CD14-positive monocyte (primary cell): ENCODE results near the gene GATAD2A. TPM values are rescaled to one million over a fixed set of nuclear protein-coding genes. Genes with fewer than 3 reads are reported as not detected.

Experiments used
- DNase-seq, 3 donors: peaks; one replicate each; pipeline ENCODE4 v3.0.0-alpha.2; 2011 to 2022
- H2AFZ ChIP-seq: 2 replicates; pipeline ENCODE4 v1.6.0; 2012; ENCODE audit warnings: mild to moderate bottlenecking, low read depth, low read length, inconsistent platforms; ENCODE audit not compliant: insufficient read depth, poor library complexity, severe bottlenecking
- H3K27ac ChIP-seq, 2 donors: 1 replicate in 1 of 2; 2 replicates in 1 of 2; pipeline ENCODE4 v1.5.1; 2012 to 2013; ENCODE audit warnings: low read length in 2 of 2, control low read depth in 1 of 2, inconsistent platforms in 1 of 2, low read depth in 1 of 2, mild to moderate bottlenecking in 1 of 2
- H3K27me3 ChIP-seq, 2 donors: one replicate each; pipeline versions ENCODE4 v1.6.0 to v1.6.1; 2011 to 2013; ENCODE audit warnings: low read length in 2 of 2; ENCODE audit not compliant: control insufficient read depth in 2 of 2, insufficient read depth in 2 of 2
- H3K36me3 ChIP-seq, 2 donors: replicated peaks in 1 of 2; 1 replicate in 1 of 2; 2 replicates in 1 of 2; pipeline versions ENCODE4 v1.5.1 to v1.6.1; 2012 to 2013; ENCODE audit warnings: low read length in 2 of 2, control low read depth in 1 of 2, inconsistent platforms in 1 of 2, mild to moderate bottlenecking in 1 of 2; ENCODE audit not compliant: insufficient read depth in 2 of 2, control insufficient read depth in 1 of 2
- H3K4me1 ChIP-seq, 2 donors: 1 replicate in 1 of 2; 2 replicates in 1 of 2; pipeline versions ENCODE4 v1.5.1 to v1.6.1; 2012 to 2013; ENCODE audit warnings: low read length in 2 of 2, control low read depth in 1 of 2, inconsistent platforms in 1 of 2, mild to moderate bottlenecking in 1 of 2, moderate library complexity in 1 of 2; ENCODE audit not compliant: insufficient read depth in 2 of 2, control insufficient read depth in 1 of 2
- H3K4me2 ChIP-seq: replicated peaks from 2 replicates; pipeline ENCODE3; 2012; ENCODE audit warnings: low read length, moderate library complexity, mild to moderate bottlenecking; ENCODE audit not compliant: poor library complexity, severe bottlenecking; ENCODE audit errors: extremely low read depth
- H3K4me3 ChIP-seq, 3 experiments: fragments of 200-600 bp in 1 of 3; sonication (generic) in 1 of 3; replicated peaks in 1 of 3; 1 replicate in 2 of 3; 2 replicates in 1 of 3; pipeline ENCODE4 v1.5.1; 2011 to 2013; ENCODE audit warnings: low read length in 3 of 3, mild to moderate bottlenecking in 3 of 3, control low read depth in 2 of 3, low read depth in 2 of 3, inconsistent platforms in 1 of 3, moderate library complexity in 1 of 3
- H3K79me2 ChIP-seq: 2 replicates; pipeline ENCODE4 v1.6.0; 2012; ENCODE audit warnings: mild to moderate bottlenecking, control low read depth, inconsistent platforms, low read length, moderate library complexity; ENCODE audit not compliant: insufficient read depth
- H3K9ac ChIP-seq: 2 replicates; pipeline ENCODE4 v1.6.0; 2017; ENCODE audit warnings: low read length, mild to moderate bottlenecking; ENCODE audit not compliant: insufficient read depth, poor library complexity, severe bottlenecking
- H3K9me3 ChIP-seq, 2 donors: replicated peaks in 1 of 2; 1 replicate in 1 of 2; 2 replicates in 1 of 2; pipeline versions ENCODE4 v1.5.1 to v1.6.1; 2012 to 2013; ENCODE audit warnings: low read length in 2 of 2, control low read depth in 1 of 2; ENCODE audit not compliant: control insufficient read depth in 1 of 2, insufficient read depth in 1 of 2
- H4K20me1 ChIP-seq: 2 replicates; pipeline ENCODE4 v1.6.0; 2012; ENCODE audit warnings: mild to moderate bottlenecking, low read length, control low read depth, moderate library complexity; ENCODE audit not compliant: insufficient read depth
- H3K27ac Mint-ChIP-seq, 7 donors: one replicate each; pipeline ENCODE4 v1.8.0; 2020; ENCODE audit warnings: mild to moderate bottlenecking in 7 of 7, mixed read lengths in 7 of 7, moderate library complexity in 6 of 7, inconsistent platforms in 2 of 7
- H3K27me3 Mint-ChIP-seq, 3 donors: one replicate each; pipeline ENCODE4 v1.8.0; 2021 to 2022; ENCODE audit warnings: low read depth in 3 of 3, mild to moderate bottlenecking in 3 of 3, mixed read lengths in 3 of 3, moderate library complexity in 3 of 3, inconsistent platforms in 1 of 3
- H3K36me3 Mint-ChIP-seq, 2 donors: one replicate each; pipeline ENCODE4 v1.8.0; 2020; ENCODE audit warnings: mixed read lengths in 2 of 2, inconsistent platforms in 1 of 2, mild to moderate bottlenecking in 1 of 2
- H3K4me1 Mint-ChIP-seq: one replicate; pipeline ENCODE4 v1.8.0; 2020; ENCODE audit warnings: mild to moderate bottlenecking, mixed read lengths
- H3K4me3 Mint-ChIP-seq, 2 donors: one replicate each; pipeline ENCODE4 v1.8.0; 2020; ENCODE audit warnings: mild to moderate bottlenecking in 2 of 2, mixed read lengths in 2 of 2, moderate library complexity in 1 of 2
- H3K9me3 Mint-ChIP-seq, 7 donors: one replicate each; pipeline ENCODE4 v1.8.0; 2020 to 2022; ENCODE audit warnings: mixed read lengths in 7 of 7, mild to moderate bottlenecking in 6 of 7, moderate library complexity in 6 of 7, inconsistent platforms in 2 of 7
- WGBS: methylation state at CpG from one replicate; pipeline ENCODE4 v1.1.5; 2013; ENCODE audit warnings: missing lambda C conversion rate; ENCODE audit not compliant: insufficient coverage; 5-methylcytosine and 5-hydroxymethylcytosine counted together
- intact Hi-C, 2 donors: fragments of 100-400 bp; cut with micrococcal nuclease; formaldehyde crosslinking; loops; one replicate each; pipeline versions ENCODE4 v1.15.0 to v1.15.1; 2023
- polyA plus RNA-seq, 3 donors: library from polyadenylated mRNA; depleted of rRNA in 1 of 3; unstranded in 2 of 3; stranded (reverse) in 1 of 3; fragments of 300-500 nt in 2 of 3; fragments of >200 nt in 1 of 3; fragmentation: Illumina TruSeq in 2 of 3; gene quantifications; 1 replicate in 2 of 3; 2 replicates in 1 of 3; pipeline ENCODE4 v1.2.3, GENCODE V29; 2012 to 2021
- TF ChIP-seq, protein P1 (sequence below): fragments of 200-600 bp; IDR thresholded peaks from one replicate; pipeline ENCODE4 v1.8.0; 2022; ENCODE audit warnings: antibody characterized with exemption, mild to moderate bottlenecking

Gene GATAD2A
- polyA plus RNA-seq, 3 donors, result 8.0 to 35.9 (median 8.7) TPM

DNA sequence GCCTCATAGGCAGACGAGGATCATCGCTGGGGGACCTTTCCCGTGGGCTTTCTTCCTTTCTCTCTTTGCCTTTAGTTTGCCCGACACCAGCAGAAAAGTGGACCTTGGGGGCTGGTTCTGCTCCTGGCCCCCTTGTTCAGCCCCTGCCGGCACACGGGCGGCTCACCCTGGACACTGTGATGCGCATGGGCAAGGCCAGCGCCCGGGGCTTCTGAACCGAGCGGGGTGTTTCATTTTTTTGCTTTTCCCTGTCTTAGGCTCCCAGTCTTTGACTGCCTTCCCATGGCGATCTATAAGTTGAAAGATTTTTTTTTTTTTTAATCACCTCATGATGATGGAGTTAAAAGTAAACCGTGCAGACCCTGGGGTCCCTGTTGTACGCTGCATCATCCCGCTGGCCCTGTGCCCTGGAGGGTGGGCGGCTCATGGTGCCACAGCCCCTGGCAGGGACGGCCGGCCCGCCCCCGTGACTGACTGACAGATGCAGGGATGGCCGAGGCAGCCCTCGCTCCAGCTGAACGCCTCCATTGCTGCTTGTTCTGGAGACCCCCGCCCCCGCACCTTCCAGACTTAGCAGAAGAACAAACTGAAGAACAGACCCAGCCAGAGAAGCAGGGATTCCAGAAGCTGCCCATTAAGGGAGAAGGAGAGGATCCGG, 100.3 kb downstream of the GATAD2A start:
- no peak for DNase-seq
- no peak overlapping the region for H2AFZ ChIP-seq
- no peaks in the 10 kb centered on the region for H3K4me1 ChIP-seq
- Mint-ChIP-seq H3K36me3 (peaks cover 69 to 72% of the 10 kb centered on the region in 2 donors), H3K27me3 (peaks cover 0 to 3% (median 1%) of the 10 kb centered on the region in 3 donors), H3K4me1 (no peaks in the 10 kb centered on the region), H3K9me3 (peaks cover 0 to 3% (median 0%) of the 10 kb centered on the region in 7 donors), H3K4me3 (no peak overlapping the region), H3K27ac (peak overlapping the region in 2 of 7 donors; percentile 50)
- peaks cover 66 to 74% of the 10 kb centered on the region in 2 donors for H3K36me3 ChIP-seq
- TF ChIP-seq, protein P1, sequence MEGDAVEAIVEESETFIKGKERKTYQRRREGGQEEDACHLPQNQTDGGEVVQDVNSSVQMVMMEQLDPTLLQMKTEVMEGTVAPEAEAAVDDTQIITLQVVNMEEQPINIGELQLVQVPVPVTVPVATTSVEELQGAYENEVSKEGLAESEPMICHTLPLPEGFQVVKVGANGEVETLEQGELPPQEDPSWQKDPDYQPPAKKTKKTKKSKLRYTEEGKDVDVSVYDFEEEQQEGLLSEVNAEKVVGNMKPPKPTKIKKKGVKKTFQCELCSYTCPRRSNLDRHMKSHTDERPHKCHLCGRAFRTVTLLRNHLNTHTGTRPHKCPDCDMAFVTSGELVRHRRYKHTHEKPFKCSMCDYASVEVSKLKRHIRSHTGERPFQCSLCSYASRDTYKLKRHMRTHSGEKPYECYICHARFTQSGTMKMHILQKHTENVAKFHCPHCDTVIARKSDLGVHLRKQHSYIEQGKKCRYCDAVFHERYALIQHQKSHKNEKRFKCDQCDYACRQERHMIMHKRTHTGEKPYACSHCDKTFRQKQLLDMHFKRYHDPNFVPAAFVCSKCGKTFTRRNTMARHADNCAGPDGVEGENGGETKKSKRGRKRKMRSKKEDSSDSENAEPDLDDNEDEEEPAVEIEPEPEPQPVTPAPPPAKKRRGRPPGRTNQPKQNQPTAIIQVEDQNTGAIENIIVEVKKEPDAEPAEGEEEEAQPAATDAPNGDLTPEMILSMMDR, result no peak
- intact Hi-C loops, result no loop called here
- H4K20me1 ChIP-seq, result peaks cover 7% of the 10 kb centered on the region
- no peaks in the 10 kb centered on the region for H3K79me2 ChIP-seq
- H3K4me3 ChIP-seq, result no peak overlapping the region
- no peaks in the 10 kb centered on the region for H3K27me3 ChIP-seq
- H3K9ac ChIP-seq, result no peak overlapping the region
- no peaks in the 10 kb centered on the region for H3K9me3 ChIP-seq
- 97% methylated on average over 25 of the region's 27 CpGs for WGBS
- no peak overlapping the region for H3K4me2 ChIP-seq
- H3K27ac ChIP-seq, result no peak overlapping the region

DNA sequence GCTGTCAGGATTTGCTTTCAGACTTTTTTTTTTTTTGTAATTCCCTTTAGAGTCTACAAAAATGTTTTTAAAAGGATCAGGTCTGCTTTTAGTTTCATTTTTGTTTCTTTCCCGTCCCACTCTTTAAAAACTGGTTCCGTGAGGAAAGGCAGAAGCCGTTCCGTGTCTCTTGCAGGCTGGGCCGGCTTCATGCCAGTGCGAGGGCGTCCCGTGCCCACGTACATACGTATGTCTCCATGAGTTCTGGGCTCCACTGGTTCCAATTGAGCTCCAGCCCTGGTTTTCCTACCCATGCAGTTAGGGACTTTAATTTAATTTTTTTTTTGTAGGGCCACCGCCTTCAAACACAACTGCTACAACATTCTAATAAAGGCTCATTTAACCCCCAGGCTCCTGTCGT, 101.1 kb downstream of the GATAD2A start:
- H3K4me1 ChIP-seq, result no peaks in the 10 kb centered on the region
- no peaks in the 10 kb centered on the region for H3K9me3 ChIP-seq
- H3K4me2 ChIP-seq, result no peak overlapping the region
- peaks cover 0 to 2% (median 0%) of the 10 kb centered on the region in 7 donors for H3K9me3 Mint-ChIP-seq
- peaks cover 58 to 66% of the 10 kb centered on the region in 2 donors for H3K36me3 ChIP-seq
- H3K27ac ChIP-seq, result no peak overlapping the region
- no peaks in the 10 kb centered on the region for H4K20me1 ChIP-seq
- intact Hi-C loops, result no loop called here
- TF ChIP-seq, protein P1, result no peak
- no peaks in the 10 kb centered on the region for H3K27me3 ChIP-seq
- DNase-seq, result no peak
- H3K36me3 Mint-ChIP-seq, result peaks cover 63 to 65% of the 10 kb centered on the region in 2 donors
- H3K4me1 Mint-ChIP-seq, result no peaks in the 10 kb centered on the region
- H3K79me2 ChIP-seq, result no peaks in the 10 kb centered on the region
- H3K27me3 Mint-ChIP-seq, result peaks cover 1 to 3% (median 2%) of the 10 kb centered on the region in 3 donors
- H3K4me3 ChIP-seq, result no peak overlapping the region
- H3K9ac ChIP-seq, result no peak overlapping the region
- H3K4me3 Mint-ChIP-seq, result no peak overlapping the region
- H3K27ac Mint-ChIP-seq, result peak overlapping the region in 1 of 7 donors; percentile 54
- H2AFZ ChIP-seq, result no peak overlapping the region
- over 99% methylated on average over 10 of the region's 12 CpGs for WGBS
